Measurements from ENCODE around the gene ANKRD28. TPM values are rescaled to one million over a fixed set of nuclear protein-coding genes. Genes with fewer than 3 reads are reported as not detected.

The ANKRD28 gene
- total and polyA plus RNA-seq, 9 donors: 21.2 to 79.4 (median 43.8) TPM

DNA sequence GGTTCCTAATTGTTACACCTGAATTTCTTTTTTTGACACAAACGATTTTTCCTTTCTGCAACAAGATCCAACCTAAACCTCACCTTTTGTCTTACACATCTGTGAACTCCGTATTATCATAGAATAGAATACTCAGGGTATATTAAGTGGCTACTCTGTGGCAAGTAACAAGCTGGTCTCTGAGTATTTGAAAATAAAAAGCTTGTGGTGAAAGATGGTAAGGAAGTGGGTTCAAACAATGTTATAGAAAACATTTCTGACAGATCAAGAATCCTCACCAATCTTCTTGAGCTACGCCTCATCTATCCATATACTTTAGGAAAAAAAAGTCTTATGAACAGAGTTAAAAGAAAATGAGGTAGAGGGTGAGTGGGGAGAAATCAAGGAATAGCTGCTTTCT, 3.5 kb upstream of the ANKRD28 start:
- TF ChIP-seq, protein P1, sequence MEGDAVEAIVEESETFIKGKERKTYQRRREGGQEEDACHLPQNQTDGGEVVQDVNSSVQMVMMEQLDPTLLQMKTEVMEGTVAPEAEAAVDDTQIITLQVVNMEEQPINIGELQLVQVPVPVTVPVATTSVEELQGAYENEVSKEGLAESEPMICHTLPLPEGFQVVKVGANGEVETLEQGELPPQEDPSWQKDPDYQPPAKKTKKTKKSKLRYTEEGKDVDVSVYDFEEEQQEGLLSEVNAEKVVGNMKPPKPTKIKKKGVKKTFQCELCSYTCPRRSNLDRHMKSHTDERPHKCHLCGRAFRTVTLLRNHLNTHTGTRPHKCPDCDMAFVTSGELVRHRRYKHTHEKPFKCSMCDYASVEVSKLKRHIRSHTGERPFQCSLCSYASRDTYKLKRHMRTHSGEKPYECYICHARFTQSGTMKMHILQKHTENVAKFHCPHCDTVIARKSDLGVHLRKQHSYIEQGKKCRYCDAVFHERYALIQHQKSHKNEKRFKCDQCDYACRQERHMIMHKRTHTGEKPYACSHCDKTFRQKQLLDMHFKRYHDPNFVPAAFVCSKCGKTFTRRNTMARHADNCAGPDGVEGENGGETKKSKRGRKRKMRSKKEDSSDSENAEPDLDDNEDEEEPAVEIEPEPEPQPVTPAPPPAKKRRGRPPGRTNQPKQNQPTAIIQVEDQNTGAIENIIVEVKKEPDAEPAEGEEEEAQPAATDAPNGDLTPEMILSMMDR (IDR thresholded peaks at IDR 0.05): no peak
- TF ChIP-seq POLR2A (IDR thresholded peaks at IDR 0.05): no peak
- no peak for TF ChIP-seq EP300 (IDR thresholded peaks at IDR 0.05)
- WGBS, 3 donors: 80 to 83% (median 81%) methylated on average over 3 of the region's 3 CpGs
- Histone ChIP-seq H3K4me1 (ENCODE audit: insufficient read depth) (peaks cover 4% of the 10 kb centered on the region), H3K4me3 (no peak overlapping the region), H3K27me3 (no peaks in the 10 kb centered on the region), H3K9me3 (no peaks in the 10 kb centered on the region), H3K27ac (no peak overlapping the region), H3K36me3 (no peaks in the 10 kb centered on the region)
- DNase-seq: no peak
- intact Hi-C loops (cut with DNase I): loop anchor here in 1 of 4 donors (10.0 kb wide), 1 partner anchor 166 kb away; no protein-coding TSS in a partner anchor

DNA sequence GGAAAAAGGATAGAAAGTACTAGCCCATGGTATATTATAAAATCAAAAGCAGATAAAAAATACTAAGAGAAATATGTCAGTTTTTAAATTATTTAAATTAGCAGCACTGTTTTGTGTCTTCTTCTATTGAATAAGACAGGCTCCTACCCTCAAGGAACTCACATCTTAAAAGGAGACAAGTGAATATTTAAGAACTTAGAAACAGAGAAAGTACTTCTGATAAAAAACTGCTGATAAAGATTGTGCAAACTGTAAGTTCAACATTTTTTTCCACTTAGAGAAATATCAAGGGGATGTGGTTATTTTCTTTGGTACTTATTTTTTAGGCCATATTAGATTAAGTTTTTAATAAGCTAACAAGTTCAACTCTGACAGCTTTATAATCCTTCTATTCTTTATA, 3.0 kb upstream of the ANKRD28 start:
- H3K27ac ChIP-seq: no peak overlapping the region
- H3K9me3 ChIP-seq: no peaks in the 10 kb centered on the region
- no peak for DNase-seq
- peaks cover 4% of the 10 kb centered on the region for H3K4me1 ChIP-seq (ENCODE audit: insufficient read depth)
- H3K36me3 ChIP-seq: no peaks in the 10 kb centered on the region
- TF ChIP-seq POLR2A (IDR thresholded peaks at IDR 0.05) (no peak), EP300 (IDR thresholded peaks at IDR 0.05) (no peak)
- TF ChIP-seq, protein P1 (IDR thresholded peaks at IDR 0.05): no peak
- no peak overlapping the region for H3K4me3 ChIP-seq
- no peaks in the 10 kb centered on the region for H3K27me3 ChIP-seq
- intact Hi-C loops (cut with DNase I): loop anchor here in 1 of 4 donors (10.0 kb wide), 1 partner anchor 166 kb away; no protein-coding TSS in a partner anchor

DNA sequence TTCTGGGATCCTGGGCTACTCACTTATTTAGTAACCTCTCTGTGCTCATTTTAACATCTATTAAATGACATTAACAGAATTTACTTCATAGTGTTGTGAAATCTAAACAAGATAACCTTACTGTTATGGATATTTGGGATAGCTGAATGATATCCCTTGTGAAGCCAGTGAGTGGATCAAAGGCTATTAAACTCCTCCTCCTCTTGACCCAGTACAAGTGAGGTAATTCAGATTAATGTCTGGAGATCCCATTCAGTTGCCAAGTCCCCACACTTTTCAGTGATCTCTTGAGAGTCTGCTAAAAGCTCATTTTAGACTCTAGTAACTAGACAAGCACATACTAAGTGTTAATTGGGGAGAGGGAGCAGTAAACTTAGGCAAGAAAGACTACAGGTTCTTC, 2.5 kb upstream of the ANKRD28 start:
- TF ChIP-seq, protein P1 (IDR thresholded peaks at IDR 0.05): no peak
- TF ChIP-seq EP300 (IDR thresholded peaks at IDR 0.05): no peak
- TF ChIP-seq POLR2A (IDR thresholded peaks at IDR 0.05): no peak
- peaks cover 4% of the 10 kb centered on the region for H3K4me1 ChIP-seq (ENCODE audit: insufficient read depth)
- H3K27me3 ChIP-seq: no peaks in the 10 kb centered on the region
- H3K36me3 ChIP-seq: no peaks in the 10 kb centered on the region
- intact Hi-C loops (cut with DNase I): loop anchor here in 1 of 4 donors (10.0 kb wide), 1 partner anchor 166 kb away; no protein-coding TSS in a partner anchor
- H3K4me3 ChIP-seq: no peak overlapping the region
- no peaks in the 10 kb centered on the region for H3K9me3 ChIP-seq
- no peak for DNase-seq
- no peak overlapping the region for H3K27ac ChIP-seq

DNA sequence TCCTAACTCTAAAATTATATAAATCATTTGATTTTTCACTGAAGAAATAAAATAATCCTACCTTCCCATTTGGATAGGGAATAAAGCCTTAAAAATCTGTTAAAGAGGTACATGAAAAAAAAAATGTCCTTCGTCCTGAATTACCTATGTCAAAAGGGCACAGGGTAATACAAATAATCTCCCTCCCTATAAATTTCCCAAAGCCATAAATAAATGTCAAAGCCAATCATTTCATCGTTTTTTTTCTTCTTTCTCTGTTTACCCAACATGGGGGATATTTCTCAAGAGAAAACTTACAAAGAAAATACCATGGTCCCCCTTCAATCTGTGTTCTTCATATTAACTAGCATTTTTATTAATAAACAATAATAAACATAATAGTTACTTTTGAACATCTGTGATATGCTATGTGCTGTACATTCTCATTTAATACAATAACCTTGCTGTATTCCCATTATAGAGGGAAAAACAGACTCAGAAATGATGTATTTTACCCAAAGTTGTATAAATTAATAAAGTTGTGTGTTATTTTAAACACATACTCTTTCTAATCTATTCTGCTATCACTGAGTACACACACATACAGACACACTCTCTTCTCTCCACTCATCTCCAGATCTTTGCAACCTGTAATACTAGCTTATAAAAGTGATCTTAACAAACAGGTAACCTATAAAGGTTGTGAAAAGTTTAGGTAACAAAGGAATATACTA, 910 bp upstream of the ANKRD28 start:
- Histone ChIP-seq H3K4me3 (no peak overlapping the region), H3K4me1 (ENCODE audit: insufficient read depth) (peaks cover 4% of the 10 kb centered on the region), H3K27ac (no peak overlapping the region), H3K36me3 (no peaks in the 10 kb centered on the region), H3K9me3 (no peaks in the 10 kb centered on the region), H3K27me3 (no peaks in the 10 kb centered on the region)
- WGBS, 3 donors: 56 to 62% (median 61%) methylated on average over 2 of the region's 2 CpGs
- DNase-seq: no peak
- intact Hi-C loops (cut with DNase I): loop anchor here in 1 of 4 donors (10.0 kb wide), 1 partner anchor 164 kb away; no protein-coding TSS in a partner anchor
- TF ChIP-seq POLR2A (IDR thresholded peaks at IDR 0.05) (no peak), EP300 (IDR thresholded peaks at IDR 0.05) (no peak)
- TF ChIP-seq, protein P1 (IDR thresholded peaks at IDR 0.05): no peak

Measured in ovary (tissue), 9 donors.